ENCODE results near the gene YAP1.

The YAP1 gene

GRCh38 chr11:102099755-102100154 is 10.5 kb upstream of the YAP1 start:
- no peak for FAIRE-seq
- DNase-seq (ENCODE audit: insufficient read length), result no peak
- no peak for TF ChIP-seq TAF1 (IDR thresholded peaks at IDR 0.05; ENCODE audit: borderline replicate concordance, low read depth, low read length)
- no peak for TF ChIP-seq POLR2A (IDR thresholded peaks at IDR 0.05; ENCODE audit: low read depth, low read length)
- no peak for TF ChIP-seq POLR2AphosphoS5 (IDR thresholded peaks at IDR 0.05; ENCODE audit: low read depth, low read length)

- no peak for FAIRE-seq
- TF ChIP-seq TAF1 (IDR thresholded peaks at IDR 0.05; ENCODE audit: borderline replicate concordance, low read depth, low read length) (no peak), POLR2A (IDR thresholded peaks at IDR 0.05; ENCODE audit: low read depth, low read length) (no peak), POLR2AphosphoS5 (IDR thresholded peaks at IDR 0.05; ENCODE audit: low read depth, low read length) (no peak)
- no peak for DNase-seq (ENCODE audit: insufficient read length)
Measured at GRCh38 chr11:102108734-102109440, 1.4 kb upstream of the YAP1 start.

- DNase-seq (ENCODE audit: insufficient read length), result peak; percentile 29
- FAIRE-seq, result no peak
- TF ChIP-seq POLR2AphosphoS5 (IDR thresholded peaks at IDR 0.05; ENCODE audit: low read depth, low read length) (no peak), POLR2A (IDR thresholded peaks at IDR 0.05; ENCODE audit: low read depth, low read length) (no peak), TAF1 (IDR thresholded peaks at IDR 0.05; ENCODE audit: borderline replicate concordance, low read depth, low read length) (no peak)
Measured at GRCh38 chr11:102110761-102111010, 439 bp downstream of the YAP1 start.

DNA sequence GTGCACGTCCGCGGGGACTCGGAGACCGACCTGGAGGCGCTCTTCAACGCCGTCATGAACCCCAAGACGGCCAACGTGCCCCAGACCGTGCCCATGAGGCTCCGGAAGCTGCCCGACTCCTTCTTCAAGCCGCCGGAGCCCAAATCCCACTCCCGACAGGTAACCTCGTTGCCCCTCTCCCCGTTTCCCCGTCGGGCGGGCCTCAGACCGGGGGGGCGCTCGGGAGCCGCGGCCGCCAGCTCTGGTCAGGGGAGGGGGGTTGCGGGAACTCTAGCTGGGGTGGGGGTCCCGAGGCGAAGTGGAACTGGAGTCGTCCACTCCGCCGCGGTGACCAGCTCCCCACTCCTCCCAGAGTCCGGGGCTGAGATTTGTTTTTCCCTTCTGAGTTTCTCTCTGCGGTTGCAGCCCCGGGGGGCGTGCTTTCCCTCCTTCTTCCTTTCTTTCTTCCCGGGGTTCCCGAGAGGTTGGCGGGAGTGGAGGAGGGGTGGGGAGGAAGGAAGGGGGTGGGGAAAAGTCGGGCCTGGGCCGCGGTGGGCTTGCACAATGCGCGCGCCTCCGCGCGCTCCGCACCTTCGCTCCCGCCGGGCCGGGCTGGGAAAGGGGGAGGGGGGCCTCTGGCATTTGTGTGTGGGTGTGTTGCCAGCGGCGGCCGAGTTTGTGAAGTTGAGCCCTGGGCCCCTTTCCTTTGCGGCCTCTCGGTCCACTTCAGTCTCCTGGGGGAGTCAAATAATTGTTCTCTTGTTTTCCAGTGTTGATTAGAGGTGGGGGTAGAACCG is 952 bp downstream of the YAP1 start:
- TF ChIP-seq POLR2A (IDR thresholded peaks at IDR 0.05; ENCODE audit: low read depth, low read length) (no peak), POLR2AphosphoS5 (IDR thresholded peaks at IDR 0.05; ENCODE audit: low read depth, low read length) (no peak), TAF1 (IDR thresholded peaks at IDR 0.05; ENCODE audit: borderline replicate concordance, low read depth, low read length) (no peak)
- FAIRE-seq, result no peak
- peak; percentile 12 for DNase-seq (ENCODE audit: insufficient read length)

- no peak for FAIRE-seq
- DNase-seq (ENCODE audit: insufficient read length), result no peak
- no peak for TF ChIP-seq POLR2A (IDR thresholded peaks at IDR 0.05; ENCODE audit: low read depth, low read length)
- no peak for TF ChIP-seq POLR2AphosphoS5 (IDR thresholded peaks at IDR 0.05; ENCODE audit: low read depth, low read length)
- no peak for TF ChIP-seq TAF1 (IDR thresholded peaks at IDR 0.05; ENCODE audit: borderline replicate concordance, low read depth, low read length)
Measured at GRCh38 chr11:102111787-102112508, 1.7 kb downstream of the YAP1 start.

- DNase-seq (ENCODE audit: insufficient read length), result no peak
- TF ChIP-seq POLR2A (IDR thresholded peaks at IDR 0.05; ENCODE audit: low read depth, low read length), result no peak
- no peak for FAIRE-seq
Measured at GRCh38 chr11:102112509-102112821, 2.2 kb downstream of the YAP1 start.

GRCh38 chr11:102114032-102114431 is 3.8 kb downstream of the YAP1 start:
- TF ChIP-seq TAF1 (IDR thresholded peaks at IDR 0.05; ENCODE audit: borderline replicate concordance, low read depth, low read length) (no peak), POLR2AphosphoS5 (IDR thresholded peaks at IDR 0.05; ENCODE audit: low read depth, low read length) (no peak), POLR2A (IDR thresholded peaks at IDR 0.05; ENCODE audit: low read depth, low read length) (no peak)
- DNase-seq (ENCODE audit: insufficient read length), result no peak
- no peak for FAIRE-seq

GRCh38 chr11:102115557-102115956 is 5.3 kb downstream of the YAP1 start:
- FAIRE-seq (no peak), DNase-seq (ENCODE audit: insufficient read length) (no peak)
- TF ChIP-seq POLR2A (IDR thresholded peaks at IDR 0.05; ENCODE audit: low read depth, low read length) (no peak), POLR2AphosphoS5 (IDR thresholded peaks at IDR 0.05; ENCODE audit: low read depth, low read length) (no peak), TAF1 (IDR thresholded peaks at IDR 0.05; ENCODE audit: borderline replicate concordance, low read depth, low read length) (no peak)

- TF ChIP-seq POLR2AphosphoS5 (IDR thresholded peaks at IDR 0.05; ENCODE audit: low read depth, low read length) (no peak), POLR2A (IDR thresholded peaks at IDR 0.05; ENCODE audit: low read depth, low read length) (no peak), TAF1 (IDR thresholded peaks at IDR 0.05; ENCODE audit: borderline replicate concordance, low read depth, low read length) (no peak)
- FAIRE-seq, result peak; percentile 60
- no peak for DNase-seq (ENCODE audit: insufficient read length)
Measured at GRCh38 chr11:102116453-102117205, 6.4 kb downstream of the YAP1 start.

- FAIRE-seq, result no peak
- no peak for DNase-seq (ENCODE audit: insufficient read length)
- no peak for TF ChIP-seq POLR2AphosphoS5 (IDR thresholded peaks at IDR 0.05; ENCODE audit: low read depth, low read length)
- no peak for TF ChIP-seq TAF1 (IDR thresholded peaks at IDR 0.05; ENCODE audit: borderline replicate concordance, low read depth, low read length)
- no peak for TF ChIP-seq POLR2A (IDR thresholded peaks at IDR 0.05; ENCODE audit: low read depth, low read length)
Measured at GRCh38 chr11:102117472-102118113, 7.3 kb downstream of the YAP1 start.

DNA sequence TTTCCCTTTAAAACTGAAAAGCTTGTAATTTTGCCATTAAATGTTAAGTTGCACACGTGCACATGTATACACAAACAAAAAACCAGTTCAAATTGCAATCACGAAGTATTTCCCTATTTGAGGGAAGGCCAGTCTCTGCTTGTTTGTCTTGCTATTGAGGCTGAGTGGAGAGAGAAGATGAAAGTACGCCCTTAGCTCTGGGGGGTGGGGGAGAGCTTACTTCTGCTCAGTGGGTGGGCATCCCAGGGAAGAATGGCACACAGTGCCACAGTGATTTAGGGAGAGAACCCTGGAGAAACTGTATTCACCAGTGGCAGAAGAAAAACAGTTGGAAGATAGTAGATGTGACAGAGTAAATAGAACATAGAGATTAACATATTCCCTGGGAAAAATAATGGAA is 8.7 kb downstream of the YAP1 start:
- TF ChIP-seq TAF1 (IDR thresholded peaks at IDR 0.05; ENCODE audit: borderline replicate concordance, low read depth, low read length), result no peak
- no peak for TF ChIP-seq POLR2AphosphoS5 (IDR thresholded peaks at IDR 0.05; ENCODE audit: low read depth, low read length)
- no peak for TF ChIP-seq POLR2A (IDR thresholded peaks at IDR 0.05; ENCODE audit: low read depth, low read length)
- no peak for FAIRE-seq

More for the DNA sequence above, 8.7 kb downstream of the YAP1 start:
- DNase-seq (ENCODE audit: insufficient read length), result no peak

Data from GM12892 (cell line).